ENCODE measurements around the gene MTG2. TPM values are rescaled to one million over a fixed set of nuclear protein-coding genes. Genes with fewer than 3 reads are reported as not detected.

The MTG2 gene
- total and polyA plus RNA-seq, 7 donors, result 25.0 to 56.5 (median 40.4) TPM

GRCh38 chr20:62151225-62151624 is 31.6 kb upstream of the MTG2 start:
- H3K4me3 ChIP-seq, result no peak overlapping the region
- TF ChIP-seq CTCF (IDR thresholded peaks at IDR 0.05), result no peak
- ATAC-seq (no peak), DNase-seq (no peak)
- H3K27me3 ChIP-seq (ENCODE audit: insufficient read depth in 3 of 3, low read length in 2 of 3), result no peaks in the 10 kb centered on the region
- peaks cover 19% of the 10 kb centered on the region for H3K4me1 ChIP-seq
- intact Hi-C loops (cut with DNase I), result no loop called here
- H3K9me3 ChIP-seq, result no peaks in the 10 kb centered on the region
- H3K36me3 ChIP-seq (ENCODE audit: insufficient read depth in 1 of 2, low read depth in 1 of 2), result peaks cover 0 to 9% of the 10 kb centered on the region in 2 donors
- WGBS, 3 donors, result 86 to 92% (median 89%) methylated on average over 11 of the region's 11 CpGs
- no peak overlapping the region for H3K27ac ChIP-seq

- ATAC-seq (no peak), DNase-seq (no peak)
- peaks cover 23% of the 10 kb centered on the region for H3K4me1 ChIP-seq
- TF ChIP-seq CTCF (IDR thresholded peaks at IDR 0.05), result no peak
- no peak overlapping the region for H3K4me3 ChIP-seq
- no peaks in the 10 kb centered on the region for H3K9me3 ChIP-seq
- intact Hi-C loops (cut with DNase I), result no loop called here
- WGBS, 3 donors, result 78 to 84% (median 84%) methylated on average over 22 to 23 of the region's 23 CpGs
- H3K36me3 ChIP-seq (ENCODE audit: insufficient read depth in 1 of 2, low read depth in 1 of 2), result peaks cover 0 to 9% of the 10 kb centered on the region in 2 donors
- no peak overlapping the region for H3K27ac ChIP-seq
- H3K27me3 ChIP-seq (ENCODE audit: insufficient read depth in 3 of 3, low read length in 2 of 3), result no peaks in the 10 kb centered on the region
Measured at GRCh38 chr20:62151835-62152364, 30.9 kb upstream of the MTG2 start.

- WGBS, 3 donors, result 88 to 92% (median 89%) methylated on average over 29 of the region's 29 CpGs
- intact Hi-C loops (cut with DNase I), result no loop called here
- Histone ChIP-seq H3K9me3 (no peaks in the 10 kb centered on the region), H3K27me3 (ENCODE audit: insufficient read depth in 3 of 3, low read length in 2 of 3) (no peaks in the 10 kb centered on the region), H3K4me3 (no peak overlapping the region), H3K36me3 (ENCODE audit: insufficient read depth in 1 of 2, low read depth in 1 of 2) (peaks cover 0 to 12% of the 10 kb centered on the region in 2 donors), H3K4me1 (peaks cover 15% of the 10 kb centered on the region), H3K27ac (no peak overlapping the region)
- DNase-seq (no peak), ATAC-seq (no peak)
- TF ChIP-seq CTCF (IDR thresholded peaks at IDR 0.05), result no peak
Measured at GRCh38 chr20:62155428-62156253, 27.2 kb upstream of the MTG2 start.

- intact Hi-C loops (cut with DNase I), result no loop called here
- Histone ChIP-seq H3K36me3 (ENCODE audit: insufficient read depth in 1 of 2, low read depth in 1 of 2) (peaks cover 0 to 18% of the 10 kb centered on the region in 2 donors), H3K9me3 (no peaks in the 10 kb centered on the region), H3K27ac (no peak overlapping the region), H3K4me1 (peaks cover 10% of the 10 kb centered on the region), H3K27me3 (ENCODE audit: insufficient read depth in 3 of 3, low read length in 2 of 3) (no peaks in the 10 kb centered on the region), H3K4me3 (no peak overlapping the region)
- 89 to 90% (median 89%) methylated on average over 3 of the region's 3 CpGs for whole genome bisulfite sequencing, 3 donors
- DNase-seq (no peak), ATAC-seq (no peak)
- TF ChIP-seq CTCF (IDR thresholded peaks at IDR 0.05), result no peak
Measured at GRCh38 chr20:62156254-62156556, 26.6 kb upstream of the MTG2 start.

Data from psoas muscle (tissue), 8 donors.